ENCODE measurements around the gene FAM83B.
"Not testable (repeated sequence)": the region's sequence is repeated elsewhere in the genome, so short reads cannot be mapped to it uniquely, and the experiment has no call there.

FAM83B gene, protein sequence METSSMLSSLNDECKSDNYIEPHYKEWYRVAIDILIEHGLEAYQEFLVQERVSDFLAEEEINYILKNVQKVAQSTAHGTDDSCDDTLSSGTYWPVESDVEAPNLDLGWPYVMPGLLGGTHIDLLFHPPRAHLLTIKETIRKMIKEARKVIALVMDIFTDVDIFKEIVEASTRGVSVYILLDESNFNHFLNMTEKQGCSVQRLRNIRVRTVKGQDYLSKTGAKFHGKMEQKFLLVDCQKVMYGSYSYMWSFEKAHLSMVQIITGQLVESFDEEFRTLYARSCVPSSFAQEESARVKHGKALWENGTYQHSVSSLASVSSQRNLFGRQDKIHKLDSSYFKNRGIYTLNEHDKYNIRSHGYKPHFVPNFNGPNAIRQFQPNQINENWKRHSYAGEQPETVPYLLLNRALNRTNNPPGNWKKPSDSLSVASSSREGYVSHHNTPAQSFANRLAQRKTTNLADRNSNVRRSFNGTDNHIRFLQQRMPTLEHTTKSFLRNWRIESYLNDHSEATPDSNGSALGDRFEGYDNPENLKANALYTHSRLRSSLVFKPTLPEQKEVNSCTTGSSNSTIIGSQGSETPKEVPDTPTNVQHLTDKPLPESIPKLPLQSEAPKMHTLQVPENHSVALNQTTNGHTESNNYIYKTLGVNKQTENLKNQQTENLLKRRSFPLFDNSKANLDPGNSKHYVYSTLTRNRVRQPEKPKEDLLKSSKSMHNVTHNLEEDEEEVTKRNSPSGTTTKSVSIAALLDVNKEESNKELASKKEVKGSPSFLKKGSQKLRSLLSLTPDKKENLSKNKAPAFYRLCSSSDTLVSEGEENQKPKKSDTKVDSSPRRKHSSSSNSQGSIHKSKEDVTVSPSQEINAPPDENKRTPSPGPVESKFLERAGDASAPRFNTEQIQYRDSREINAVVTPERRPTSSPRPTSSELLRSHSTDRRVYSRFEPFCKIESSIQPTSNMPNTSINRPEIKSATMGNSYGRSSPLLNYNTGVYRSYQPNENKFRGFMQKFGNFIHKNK

DNA sequence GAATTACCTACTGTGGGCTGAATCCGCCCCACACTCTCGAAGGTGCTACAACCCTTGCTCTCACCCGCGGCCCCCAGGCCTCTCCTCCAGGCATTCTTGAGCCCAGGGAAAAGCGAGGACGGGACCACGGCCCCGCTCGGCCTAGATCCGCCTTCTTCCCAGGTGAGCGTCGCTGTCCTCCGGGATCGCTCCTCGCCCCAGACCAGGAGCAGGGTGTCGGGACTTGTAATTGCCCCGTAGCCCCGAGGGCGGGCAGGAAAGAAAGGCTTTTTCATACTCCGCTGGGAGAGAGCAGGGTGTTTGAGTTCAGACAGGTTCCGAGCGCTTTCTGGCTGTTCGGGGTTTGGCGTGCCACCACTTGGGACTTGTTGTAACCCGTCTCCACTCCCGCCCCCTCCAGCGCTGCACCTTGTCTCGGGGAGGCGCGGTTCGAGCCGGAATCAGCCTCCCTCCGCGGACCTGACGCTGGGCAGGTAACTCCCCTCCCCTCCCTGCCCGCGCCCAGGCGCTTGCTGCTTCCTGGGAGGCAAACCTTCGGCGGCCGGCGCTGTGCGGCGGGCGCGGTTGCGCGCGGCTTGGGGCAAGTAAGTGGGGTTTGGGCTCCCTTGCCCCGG lies at the start of gene FAM83B:
Gene FAM83B, plus strand, starts transcription at position 529 of the 614 bp plus-strand sequence. CDS start 23,476 bp downstream, outside the sequence.
- no peak for DNase-seq (ENCODE audit: low read depth in 1 of 2, low spot score in 1 of 2)

- not testable (repeated sequence) for DNase-seq (ENCODE audit: low read depth in 1 of 2, low spot score in 1 of 2)
Observed at GRCh38 chr6:54796918-54797317, 49.7 kb upstream of the FAM83B start.

DNA sequence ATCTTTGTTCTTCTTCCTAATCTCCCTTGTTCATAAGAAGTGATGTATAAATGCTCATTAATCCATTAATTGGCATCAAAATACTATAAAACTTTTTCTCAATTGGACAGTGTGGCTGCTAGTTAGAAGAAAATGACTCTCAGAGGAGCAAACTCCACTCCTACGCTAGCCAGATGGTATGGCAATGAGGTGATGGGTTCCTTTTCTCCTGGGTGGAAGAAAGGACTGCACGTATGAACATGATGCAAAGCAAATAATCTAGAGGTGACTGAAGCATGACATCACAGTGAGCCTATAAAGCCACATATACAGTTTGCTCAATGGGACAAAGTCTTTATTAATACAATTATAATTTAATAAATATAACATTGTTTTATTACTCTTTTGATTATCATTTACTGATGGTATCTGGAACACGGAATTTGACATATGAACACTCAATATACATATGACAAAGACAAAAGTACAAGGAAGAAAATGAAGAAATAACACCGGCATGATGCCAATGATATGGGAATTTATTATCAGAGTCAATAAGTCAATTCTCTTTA lies 46.4 kb upstream of the FAM83B start:
- no peak for DNase-seq (ENCODE audit: low read depth in 1 of 2, low spot score in 1 of 2)

DNA sequence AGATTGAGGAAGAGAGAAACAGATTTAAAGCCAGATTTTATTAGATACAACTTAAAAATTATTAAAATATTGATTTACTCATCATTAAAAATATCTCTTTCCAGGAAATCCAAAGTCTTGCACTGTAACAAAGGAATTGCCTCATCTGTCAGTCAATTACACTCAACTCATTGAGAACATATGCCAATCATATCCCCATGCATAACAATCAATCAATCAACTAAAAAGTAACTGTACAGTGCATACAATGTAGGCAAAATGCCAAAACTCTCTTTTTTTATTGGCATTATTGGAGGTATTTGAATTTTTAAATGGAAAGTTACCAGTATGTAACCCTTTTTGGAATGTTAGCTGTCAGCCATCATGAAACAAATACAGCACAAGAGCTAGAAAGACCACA lies 45.3 kb upstream of the FAM83B start:
- no peak for DNase-seq (ENCODE audit: low read depth in 1 of 2, low spot score in 1 of 2)

GRCh38 chr6:54801669-54802068 lies 44.9 kb upstream of the FAM83B start:
- DNase-seq (ENCODE audit: low read depth in 1 of 2, low spot score in 1 of 2) = no peak

DNA sequence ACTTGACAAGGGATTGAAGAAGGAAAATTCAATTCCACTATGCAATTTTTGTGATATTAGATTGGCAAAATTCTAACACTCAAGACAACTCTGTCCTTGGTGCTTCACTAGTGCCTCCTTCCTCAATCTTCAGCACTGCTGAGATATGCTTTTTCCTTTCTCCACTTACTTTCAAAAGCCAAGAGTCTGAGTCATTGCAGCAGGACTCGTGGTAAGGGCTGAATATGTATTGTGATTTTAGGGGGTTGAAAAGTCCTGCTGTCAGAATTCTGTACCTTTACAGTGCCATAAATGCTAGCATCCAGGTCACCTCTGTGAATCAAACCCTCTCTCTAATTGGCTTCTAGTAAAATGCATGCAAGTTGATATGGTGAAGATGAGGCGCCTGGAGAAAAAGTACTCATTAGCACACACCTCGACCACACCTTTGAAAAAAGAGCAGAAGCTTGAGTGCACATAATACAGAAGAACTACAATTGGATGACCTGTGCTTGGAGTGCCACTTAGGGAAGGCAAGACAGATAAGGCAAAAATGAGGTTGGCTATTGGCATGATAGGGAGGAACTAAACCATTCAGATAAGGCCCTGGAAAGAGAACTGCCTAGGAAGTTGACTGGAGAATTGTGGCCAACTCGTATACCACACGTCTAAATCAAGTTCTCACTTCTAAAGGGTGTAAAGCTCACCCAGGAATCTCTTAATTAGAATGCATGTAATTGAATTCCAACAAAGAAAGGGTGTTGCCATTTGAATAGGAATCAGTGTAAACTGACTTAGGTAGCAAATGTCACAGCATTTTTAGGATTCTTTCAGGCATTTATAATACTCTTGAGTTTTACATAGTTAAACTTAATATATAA lies 43.6 kb upstream of the FAM83B start:
- DNase-seq (ENCODE audit: low read depth in 1 of 2, low spot score in 1 of 2) = no peak

DNA sequence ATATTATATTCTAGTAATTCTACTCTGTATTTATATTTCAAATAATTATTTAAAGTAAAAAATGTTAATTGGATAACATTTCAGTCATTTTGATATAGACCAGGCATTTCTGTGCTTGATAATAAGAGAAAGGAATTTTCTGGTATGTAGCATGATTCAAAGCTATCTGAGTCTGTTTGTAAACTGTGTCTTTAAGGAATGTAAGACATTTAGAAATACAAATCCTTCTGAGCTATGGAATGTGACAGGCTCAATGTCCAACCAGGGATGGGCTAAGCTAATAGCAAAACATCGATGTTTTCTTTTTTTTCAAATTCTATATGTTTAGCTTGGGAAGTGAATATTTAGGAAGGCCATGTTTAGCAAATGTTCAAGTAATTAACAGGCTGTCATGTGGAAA lies 41.5 kb upstream of the FAM83B start:
- DNase-seq (ENCODE audit: low read depth in 1 of 2, low spot score in 1 of 2) = no peak

DNA sequence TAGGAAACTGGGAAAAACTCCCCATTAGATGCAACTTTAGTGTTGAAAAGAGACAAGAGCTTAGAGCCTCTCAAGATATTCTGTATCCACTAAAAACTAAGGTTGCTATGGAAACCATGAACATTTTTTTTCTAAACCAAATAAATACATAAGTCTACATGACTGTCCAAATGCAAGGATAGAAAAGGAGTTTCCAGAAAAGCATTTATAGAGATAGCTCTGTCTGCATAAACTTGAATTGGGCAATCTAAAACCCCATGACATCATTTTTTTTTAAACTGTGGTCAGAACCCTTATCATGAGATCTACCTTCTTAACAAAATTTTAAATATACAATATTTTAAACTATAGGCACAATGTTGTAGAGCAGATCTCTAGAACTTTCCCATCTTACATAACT lies 36.4 kb upstream of the FAM83B start:
- no peak for DNase-seq (ENCODE audit: low read depth in 1 of 2, low spot score in 1 of 2)

GRCh38 chr6:54813892-54814291 lies 32.7 kb upstream of the FAM83B start:
- DNase-seq (ENCODE audit: low read depth in 1 of 2, low spot score in 1 of 2) = no peak

GRCh38 chr6:54817236-54817635 lies 29.3 kb upstream of the FAM83B start:
- no peak for DNase-seq (ENCODE audit: low read depth in 1 of 2, low spot score in 1 of 2)

- DNase-seq (ENCODE audit: low read depth in 1 of 2, low spot score in 1 of 2) = no peak
Observed at GRCh38 chr6:54817834-54818233, 28.7 kb upstream of the FAM83B start.

GRCh38 chr6:54824225-54824624 lies 22.3 kb upstream of the FAM83B start:
- DNase-seq (ENCODE audit: low read depth in 1 of 2, low spot score in 1 of 2) = not testable (repeated sequence)

DNA sequence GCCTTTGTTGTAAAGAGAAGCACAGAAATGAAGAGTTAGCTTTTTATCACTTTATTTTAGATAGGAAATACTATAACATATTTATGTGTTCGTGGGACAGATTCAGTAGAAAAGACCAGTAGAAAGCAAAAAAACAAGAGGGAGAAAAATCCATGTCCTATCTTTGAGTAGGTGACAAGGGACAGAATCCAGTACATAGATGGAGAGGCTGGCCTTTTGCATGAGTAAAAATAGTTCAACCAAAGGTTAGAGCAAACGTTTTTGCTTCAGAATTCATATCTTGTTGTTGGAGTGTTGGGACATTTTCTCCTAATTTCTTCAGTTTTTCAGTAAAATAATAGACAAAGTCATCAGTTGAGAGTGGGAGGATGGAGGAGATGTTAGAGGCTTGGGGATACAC lies 19.6 kb upstream of the FAM83B start:
- no peak for DNase-seq (ENCODE audit: low read depth in 1 of 2, low spot score in 1 of 2)

DNA sequence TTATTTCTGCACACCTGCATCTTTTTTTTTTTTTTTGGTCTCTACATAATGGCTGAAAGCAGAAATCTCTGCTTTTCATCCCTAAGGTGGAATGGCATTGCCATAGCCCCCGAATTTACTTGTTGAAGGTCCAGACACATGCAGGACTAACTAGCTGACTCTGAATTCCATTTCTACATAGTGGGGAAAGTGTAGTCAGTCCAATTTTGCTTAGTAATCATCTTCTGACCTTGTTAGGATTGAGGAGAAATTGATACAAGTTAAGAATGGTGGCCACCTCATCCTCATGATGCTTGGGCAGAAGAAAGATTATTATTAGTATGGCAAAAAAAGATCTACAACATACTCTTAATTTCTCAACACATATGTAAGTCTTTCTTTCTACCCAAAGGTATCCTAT lies 16.4 kb upstream of the FAM83B start:
- DNase-seq (ENCODE audit: low read depth in 1 of 2, low spot score in 1 of 2) = no peak

DNA sequence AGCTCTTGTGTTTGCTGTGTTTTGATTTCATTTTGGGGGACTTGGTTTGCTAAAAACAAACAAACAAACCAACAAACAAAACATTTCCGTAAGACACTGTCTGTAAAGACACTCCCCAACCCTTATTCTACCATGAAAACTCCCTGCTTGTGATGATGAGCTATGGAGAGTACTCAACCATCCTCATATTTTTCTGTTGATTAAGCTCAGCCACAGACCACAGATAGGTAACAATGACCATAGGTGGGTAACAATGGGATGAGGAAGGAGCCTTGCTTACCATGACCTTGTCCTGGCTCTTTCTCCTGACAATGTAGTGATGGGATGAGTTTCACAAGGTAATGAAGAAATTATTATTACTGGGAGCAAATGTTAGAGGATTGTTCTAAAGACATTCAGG lies 11.4 kb upstream of the FAM83B start:
- no peak for DNase-seq (ENCODE audit: low read depth in 1 of 2, low spot score in 1 of 2)

GRCh38 chr6:54846857-54847674 lies 495 bp downstream of the FAM83B start:
- no peak for DNase-seq (ENCODE audit: low read depth in 1 of 2, low spot score in 1 of 2)

DNA sequence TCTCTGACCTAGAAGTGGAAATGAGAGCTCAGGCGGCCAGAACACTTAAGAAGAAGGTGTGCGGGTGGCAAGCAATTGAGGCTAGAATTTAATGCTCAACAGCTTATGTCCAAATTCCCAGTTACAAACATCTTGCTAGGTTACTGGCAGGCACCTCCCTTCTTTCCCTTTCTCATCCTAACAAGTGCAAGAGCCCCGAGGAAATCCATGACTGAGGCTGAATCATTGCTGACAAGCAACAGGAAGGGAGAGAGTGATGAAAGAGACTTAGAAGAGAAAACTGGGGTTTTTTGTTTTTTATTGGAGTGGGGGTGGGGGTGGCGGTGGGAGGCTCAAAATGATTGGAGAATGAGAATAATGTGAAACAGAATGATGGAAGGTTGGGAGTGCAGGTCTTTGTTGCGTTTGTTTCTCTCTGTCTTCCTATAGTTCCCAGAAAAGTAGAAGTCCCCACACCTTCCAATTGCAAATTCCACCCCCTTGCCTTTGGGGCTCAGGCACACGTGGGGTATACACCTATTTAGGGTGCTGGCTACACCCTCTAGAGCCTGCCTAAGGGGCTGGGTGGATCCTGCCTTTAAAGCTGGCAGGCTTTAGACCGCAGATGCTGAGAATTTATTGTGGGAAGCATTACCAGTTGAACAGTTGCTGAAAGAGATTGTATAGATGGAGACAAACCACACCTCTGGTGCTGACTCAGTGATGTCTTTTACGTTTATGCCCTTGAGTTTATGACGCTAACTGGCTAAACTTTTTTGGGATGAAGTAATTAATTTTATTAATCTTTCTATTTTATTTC lies 1.4 kb downstream of the FAM83B start:
- no peak for DNase-seq (ENCODE audit: low read depth in 1 of 2, low spot score in 1 of 2)

- DNase-seq (ENCODE audit: low read depth in 1 of 2, low spot score in 1 of 2) = no peak
Observed at GRCh38 chr6:54850114-54850513, 3.5 kb downstream of the FAM83B start.

- DNase-seq (ENCODE audit: low read depth in 1 of 2, low spot score in 1 of 2) = no peak
Observed at GRCh38 chr6:54856129-54856528, 9.6 kb downstream of the FAM83B start.
